Stimulated activated naive CD8-positive, alpha-beta T cell treated with anti-CD3 and anti-CD28 coated beads, Interleukin-15, amount 100 ng/mL, for 72 hours (primary cell): Measurements from ENCODE around the gene ZNF878.
"Not testable (repeated sequence)": the region's sequence is repeated elsewhere in the genome, so short reads cannot be mapped to it uniquely, and the experiment has no call there.

Experiments
- ATAC-seq: fragments of 150-1000 bp; cut with Tn5 transposase; 2 replicates; pipeline ENCODE4 v1.10.0; 2021; ENCODE audit warnings: mild to moderate bottlenecking, moderate library complexity
- DNase-seq, 2 donors: peaks; one replicate each; pipeline ENCODE4 v3.0.0; 2021 to 2022
- H3K27ac Mint-ChIP-seq, 2 donors: one replicate each; pipeline ENCODE4 v1.8.0; 2022; ENCODE audit warnings: mild to moderate bottlenecking in 2 of 2, mixed read lengths in 2 of 2, moderate library complexity in 2 of 2
- H3K27me3 Mint-ChIP-seq: one replicate; pipeline ENCODE4 v1.8.0; 2022; ENCODE audit warnings: mixed read lengths
- H3K4me1 Mint-ChIP-seq: one replicate; pipeline ENCODE4 v1.8.0; 2022; ENCODE audit warnings: mild to moderate bottlenecking, mixed read lengths
- H3K4me3 Mint-ChIP-seq, 2 donors: one replicate each; pipeline ENCODE4 v1.8.0; 2022; ENCODE audit warnings: mild to moderate bottlenecking in 2 of 2, mixed read lengths in 2 of 2, moderate library complexity in 1 of 2
- H3K9me3 Mint-ChIP-seq, 2 donors: one replicate each; pipeline ENCODE4 v1.8.0; 2022; ENCODE audit warnings: mixed read lengths in 2 of 2

Gene ZNF878

GRCh38 chr19:12052497-12053169 is at the start of gene ZNF878:
TSS of gene ZNF878 (minus strand) at chr19:12052961. CDS start at chr19:12052801, 160 bp downstream.
- peak; percentile 91 for ATAC-seq
- Mint-ChIP-seq H3K9me3 (peaks cover 4 to 6% of the 10 kb centered on the region in 2 donors), H3K27me3 (peaks cover 47% of the 10 kb centered on the region), H3K27ac (peak within 1 kb of the TSS; percentile 71 to 77), H3K4me1 (peaks cover 21% of the 10 kb centered on the region), H3K4me3 (peak within 1 kb of the TSS; percentile 88 to 90)
- peak; percentile 67 to 79 for DNase-seq

- DNase-seq (no peak), ATAC-seq (no peak)
- H3K4me1 Mint-ChIP-seq, result peaks cover 14% of the 10 kb centered on the region
- peaks cover 8 to 11% of the 10 kb centered on the region in 2 donors for H3K9me3 Mint-ChIP-seq
- no peak overlapping the region for H3K4me3 Mint-ChIP-seq
- H3K27me3 Mint-ChIP-seq, result no peaks in the 10 kb centered on the region
- no peak overlapping the region for H3K27ac Mint-ChIP-seq
These were observed 45.3 kb upstream of the ZNF878 start for GRCh38 chr19:12098040-12098439.

DNA sequence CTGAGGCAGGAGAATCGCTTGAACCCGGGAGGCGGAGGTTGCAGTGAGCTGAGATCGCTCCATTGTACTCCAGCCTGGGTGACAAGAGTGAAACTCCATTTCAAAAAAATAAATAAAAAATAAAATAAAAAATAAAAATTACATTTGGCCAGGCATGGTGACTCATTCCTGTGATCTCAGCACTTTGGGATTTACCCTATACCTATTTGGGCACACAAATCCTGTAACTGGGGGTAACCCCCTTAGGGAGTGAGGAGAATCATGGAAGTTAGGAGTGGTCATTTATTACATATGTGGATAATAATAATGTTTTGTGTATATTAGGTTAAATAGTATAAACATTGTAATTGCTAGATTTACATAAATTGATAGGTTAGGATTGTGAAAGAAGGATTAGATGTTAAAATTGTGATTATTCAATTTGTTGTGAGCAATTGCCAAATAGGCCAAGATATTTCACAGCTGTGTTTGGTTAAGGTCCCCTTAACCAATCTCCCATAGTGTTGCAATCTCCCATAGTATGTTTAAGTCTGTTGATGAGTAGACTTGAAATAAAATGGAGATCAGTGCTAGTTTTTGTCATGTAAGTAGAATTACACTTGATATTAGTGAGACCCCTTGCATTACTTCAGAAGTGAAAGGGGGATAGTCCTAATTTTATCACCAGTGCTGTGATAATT is 42.5 kb upstream of the ZNF878 start:
- no peak for DNase-seq
- H3K9me3 Mint-ChIP-seq, result peaks cover 8 to 11% of the 10 kb centered on the region in 2 donors
- peak overlapping the region in 1 of 2 donors; percentile 68 for H3K27ac Mint-ChIP-seq
- H3K4me3 Mint-ChIP-seq, result no peak overlapping the region
- no peaks in the 10 kb centered on the region for H3K27me3 Mint-ChIP-seq
- no peak for ATAC-seq
- peaks cover 36% of the 10 kb centered on the region for H3K4me1 Mint-ChIP-seq

DNA sequence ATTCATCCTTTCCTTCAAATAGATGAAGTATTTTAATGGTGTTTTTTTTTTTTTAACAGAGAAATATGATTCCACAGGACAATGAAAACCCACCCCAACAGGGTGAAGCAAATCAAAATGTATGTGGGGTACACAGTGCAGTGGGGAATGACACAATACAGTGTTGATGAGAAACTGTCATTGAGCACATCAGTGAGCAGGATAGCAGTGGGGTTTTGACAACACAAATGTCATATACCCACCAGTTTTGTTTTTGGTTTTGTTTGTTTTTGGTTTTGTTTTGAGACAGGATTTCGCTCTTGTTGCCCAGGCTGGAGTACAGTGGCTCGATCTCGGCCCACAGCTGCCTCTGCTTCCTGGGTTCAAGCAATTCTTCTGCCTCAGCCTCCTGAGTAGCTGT is 41.0 kb upstream of the ZNF878 start:
- peaks cover 36% of the 10 kb centered on the region for H3K4me1 Mint-ChIP-seq
- peaks cover 8 to 11% of the 10 kb centered on the region in 2 donors for H3K9me3 Mint-ChIP-seq

GRCh38 chr19:12092956-12093355 is 40.2 kb upstream of the ZNF878 start:
- Mint-ChIP-seq H3K27me3 (no peaks in the 10 kb centered on the region), H3K4me3 (peak overlapping the region; percentile 89 to 93), H3K9me3 (peaks cover 4 to 7% of the 10 kb centered on the region in 2 donors), H3K4me1 (peaks cover 36% of the 10 kb centered on the region), H3K27ac (peak overlapping the region; percentile 97 to 98)
- DNase-seq (no peak), ATAC-seq (no peak)

More for the DNA sequence above, 41.0 kb upstream of the ZNF878 start:
- DNase-seq (no peak), ATAC-seq (no peak)
- Mint-ChIP-seq H3K4me3 (peak overlapping the region; percentile 89 to 93), H3K27me3 (no peaks in the 10 kb centered on the region), H3K27ac (peak overlapping the region in 1 of 2 donors; percentile 64)

DNA sequence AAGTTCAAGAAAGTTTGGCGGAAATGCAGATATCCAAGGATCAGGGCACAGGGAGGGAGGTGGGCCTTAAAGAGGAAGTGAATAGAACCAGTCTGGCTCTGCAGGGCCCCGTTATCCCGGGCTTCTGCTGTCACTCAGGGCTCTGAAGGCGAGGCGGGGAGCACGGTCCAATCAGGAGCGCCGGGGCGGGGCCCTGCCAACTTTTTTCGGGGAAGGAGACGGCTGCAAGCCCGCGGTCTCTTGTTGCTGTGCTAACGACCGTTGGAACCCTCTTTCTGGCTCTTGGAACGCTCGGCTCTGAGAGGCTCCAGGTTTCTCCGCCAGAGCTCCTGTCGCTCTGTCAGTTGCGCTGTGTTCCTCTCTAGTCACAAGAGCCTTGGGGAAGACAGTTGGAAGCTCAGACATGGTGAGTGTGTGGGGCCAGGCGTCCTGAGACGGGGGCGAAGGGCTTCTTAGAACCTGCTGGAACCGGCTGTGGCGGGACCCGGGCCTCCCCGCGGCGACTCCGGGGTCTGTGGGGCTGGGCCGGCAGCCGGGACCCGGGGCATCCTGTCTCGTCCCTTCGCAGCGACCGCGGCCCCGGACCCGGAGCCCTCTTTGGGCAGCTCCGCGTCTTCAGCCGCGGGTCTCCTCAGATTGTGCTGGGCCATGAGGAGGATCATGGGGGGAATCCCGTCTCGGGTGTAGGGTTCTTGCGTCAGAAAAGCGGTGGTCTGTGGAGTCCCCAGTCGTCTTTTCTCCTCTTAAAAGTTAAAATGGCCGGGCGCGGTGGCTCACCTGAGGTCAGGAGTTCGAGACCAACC is 39.5 kb upstream of the ZNF878 start:
- Mint-ChIP-seq H3K27ac (peak overlapping the region; percentile 97 to 98), H3K4me3 (peak overlapping the region; percentile 89 to 93), H3K9me3 (peaks cover 0 to 5% of the 10 kb centered on the region in 2 donors), H3K4me1 (peaks cover 36% of the 10 kb centered on the region), H3K27me3 (no peaks in the 10 kb centered on the region)
- ATAC-seq (peak; percentile 93), DNase-seq (peak; percentile 78 to 87)

- peak; percentile 65 to 71 for DNase-seq
- peak overlapping the region; percentile 30 to 65 for H3K4me3 Mint-ChIP-seq
- no peaks in the 10 kb centered on the region for H3K27me3 Mint-ChIP-seq
- peak; percentile 47 for ATAC-seq
- peaks cover 0 to 1% of the 10 kb centered on the region in 2 donors for H3K9me3 Mint-ChIP-seq
- H3K4me1 Mint-ChIP-seq, result peaks cover 35% of the 10 kb centered on the region
- peak overlapping the region in 1 of 2 donors; percentile 9 for H3K27ac Mint-ChIP-seq
These were observed 38.0 kb upstream of the ZNF878 start for GRCh38 chr19:12090807-12091206.

- Mint-ChIP-seq H3K9me3 (peaks cover 0 to 14% of the 10 kb centered on the region in 2 donors), H3K27ac (no peak overlapping the region), H3K4me3 (no peak overlapping the region), H3K4me1 (no peaks in the 10 kb centered on the region), H3K27me3 (no peaks in the 10 kb centered on the region)
- DNase-seq (no peak), ATAC-seq (no peak)
These were observed 32.5 kb upstream of the ZNF878 start for GRCh38 chr19:12085074-12085818.

- H3K4me1 Mint-ChIP-seq, ATAC-seq, DNase-seq, H3K4me3 Mint-ChIP-seq, H3K27me3 Mint-ChIP-seq: not testable (repeated sequence)
- Mint-ChIP-seq H3K9me3 (peaks cover 0 to 14% of the 10 kb centered on the region in 2 donors), H3K27ac (peak overlapping the region; percentile 52 to 90)
These were observed 30.6 kb upstream of the ZNF878 start for GRCh38 chr19:12083336-12083735.

GRCh38 chr19:12077375-12077774 is 24.6 kb upstream of the ZNF878 start:
- no peak overlapping the region for H3K4me3 Mint-ChIP-seq
- H3K9me3 Mint-ChIP-seq, result peaks cover 24 to 37% of the 10 kb centered on the region in 2 donors

GRCh38 chr19:12076331-12076730 is 23.6 kb upstream of the ZNF878 start:
- peaks cover 24 to 36% of the 10 kb centered on the region in 2 donors for H3K9me3 Mint-ChIP-seq
- H3K4me1 Mint-ChIP-seq, H3K4me3 Mint-ChIP-seq, H3K27ac Mint-ChIP-seq, DNase-seq, ATAC-seq, H3K27me3 Mint-ChIP-seq: not testable (repeated sequence)

More at GRCh38 chr19:12077375-12077774, 24.6 kb upstream of the ZNF878 start:
- no peak overlapping the region for H3K27ac Mint-ChIP-seq
- H3K4me1 Mint-ChIP-seq, result no peaks in the 10 kb centered on the region
- DNase-seq, result no peak
- no peaks in the 10 kb centered on the region for H3K27me3 Mint-ChIP-seq
- ATAC-seq, result no peak

- DNase-seq, result no peak
- Mint-ChIP-seq H3K4me1 (no peaks in the 10 kb centered on the region), H3K4me3 (no peak overlapping the region), H3K27ac (no peak overlapping the region), H3K9me3 (peaks cover 26 to 42% of the 10 kb centered on the region in 2 donors), H3K27me3 (no peaks in the 10 kb centered on the region)
- no peak for ATAC-seq
These were observed 22.9 kb upstream of the ZNF878 start for GRCh38 chr19:12075538-12076139.

DNA sequence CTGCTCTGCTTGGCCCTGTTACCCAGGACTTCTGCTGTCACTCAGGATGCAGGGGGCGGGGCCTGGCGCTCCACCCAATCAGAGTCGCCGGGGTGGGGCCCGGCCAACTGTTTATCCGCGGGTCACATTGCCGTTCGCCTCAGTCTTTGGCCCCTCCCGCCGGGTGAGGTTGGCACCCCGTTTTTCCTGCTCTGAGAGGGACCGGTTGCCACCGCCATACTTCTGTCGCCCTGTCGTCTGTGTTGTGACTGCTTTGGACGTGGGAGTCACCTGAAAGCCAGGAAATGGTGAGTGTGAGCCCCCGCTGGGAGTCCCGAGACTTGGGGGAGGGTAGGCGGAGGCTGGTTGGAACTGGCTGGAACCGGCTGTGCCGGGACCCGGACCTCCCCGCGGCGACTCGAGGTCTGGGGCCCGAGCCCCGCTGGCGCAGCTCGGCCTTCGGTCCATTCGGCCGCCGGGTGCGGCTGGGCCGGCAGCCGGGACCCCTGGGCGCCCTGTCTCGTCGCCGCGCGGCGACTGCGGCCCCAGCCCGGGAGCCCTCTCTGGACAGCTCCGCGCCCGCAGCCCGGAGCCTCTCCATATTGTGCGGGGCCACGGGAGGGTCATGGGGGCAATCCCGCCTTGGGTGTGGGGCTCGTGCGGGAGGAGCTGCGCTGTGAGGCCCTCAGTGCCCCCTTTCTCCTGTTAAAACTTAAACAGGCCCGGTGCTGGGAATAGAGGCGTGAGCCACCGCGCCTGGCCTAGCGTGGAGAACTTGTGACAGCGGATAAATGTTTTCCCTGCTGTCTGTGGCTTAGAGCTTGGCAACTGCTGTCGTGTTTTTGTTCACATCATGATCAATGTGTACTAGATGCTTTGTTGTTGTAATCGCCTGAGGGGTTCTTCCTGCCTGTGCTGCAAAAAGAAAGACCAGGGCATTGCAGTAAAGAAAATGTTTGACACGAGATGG is 12.1 kb upstream of the ZNF878 start, which contains the start of gene ZNF844:
Gene ZNF844, plus strand, starts transcription at position 142 of the 949 bp plus-strand sequence. Its CDS starts 143 bp downstream, at position 285.
- H3K4me1 Mint-ChIP-seq, result peaks cover 7% of the 10 kb centered on the region
- H3K27me3 Mint-ChIP-seq, result no peaks in the 10 kb centered on the region
- H3K9me3 Mint-ChIP-seq, result peaks cover 4 to 15% of the 10 kb centered on the region in 2 donors
- peak within 1 kb of the TSS; percentile 89 to 90 for H3K27ac Mint-ChIP-seq
- peak within 1 kb of the TSS; percentile 88 to 94 for H3K4me3 Mint-ChIP-seq
- DNase-seq (peak; percentile 74 to 85), ATAC-seq (peak; percentile 92)
